ENCODE results near the gene MECP2.
A peak's percentile ranks its signal among the peaks of the same experiment; 100 is the strongest.

The MECP2 gene

DNA sequence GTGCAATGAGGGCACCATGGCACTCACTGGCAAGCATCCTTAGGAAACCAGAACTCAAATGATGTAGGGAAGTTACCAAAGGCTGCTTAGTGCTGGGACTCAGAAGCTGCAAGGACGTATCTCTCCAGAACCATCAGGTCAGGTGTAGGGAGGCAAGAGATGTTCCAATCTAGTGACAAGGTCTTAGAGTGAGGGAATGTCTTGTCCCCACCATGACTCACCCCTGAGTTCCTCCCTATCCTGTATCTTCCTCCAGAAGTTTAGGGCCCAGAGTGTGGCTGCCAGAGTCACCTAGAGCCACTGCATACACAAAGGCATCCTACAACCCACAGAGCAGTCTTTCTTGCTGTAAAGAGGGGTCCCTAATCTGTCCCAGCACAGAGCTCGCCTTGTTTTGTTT lies 63.7 kb downstream of the MECP2 start:
- DNase-seq (ENCODE audit: low read depth), result no peak

DNA sequence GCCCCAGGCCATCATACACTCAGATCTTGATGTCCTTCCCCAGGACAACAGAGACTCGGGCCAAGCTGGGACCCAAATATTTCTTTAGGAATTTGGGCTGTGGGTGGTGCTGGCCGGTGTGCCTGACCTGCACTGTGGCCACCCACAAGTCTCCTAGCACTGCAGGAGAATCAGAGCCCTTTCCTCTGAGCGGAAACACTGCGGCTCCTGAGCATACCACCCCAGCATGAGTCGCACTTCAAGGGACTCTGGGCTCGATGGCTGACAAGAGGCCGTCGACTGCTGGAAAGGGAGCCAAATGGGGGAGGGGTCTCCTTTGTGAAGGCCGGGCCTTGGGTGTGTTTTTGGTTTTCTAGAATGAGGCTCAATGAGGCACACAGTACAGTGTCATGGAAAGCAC lies 64.9 kb downstream of the MECP2 start:
- DNase-seq (ENCODE audit: low read depth), result no peak

DNA sequence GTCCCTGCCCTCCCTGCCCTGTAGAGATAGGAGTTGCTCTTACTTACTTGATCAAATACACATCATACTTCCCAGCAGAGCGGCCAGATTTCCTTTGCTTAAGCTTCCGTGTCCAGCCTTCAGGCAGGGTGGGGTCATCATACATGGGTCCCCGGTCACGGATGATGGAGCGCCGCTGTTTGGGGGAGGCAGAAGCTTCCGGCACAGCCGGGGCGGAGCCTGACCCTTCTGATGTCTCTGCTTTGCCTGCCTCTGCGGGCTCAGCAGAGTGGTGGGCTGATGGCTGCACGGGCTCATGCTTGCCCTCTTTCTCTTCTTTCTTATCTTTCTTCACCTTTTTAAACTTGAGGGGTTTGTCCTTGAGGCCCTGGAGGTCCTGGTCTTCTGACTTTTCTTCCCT lies 65.4 kb downstream of the MECP2 start:
- DNase-seq (ENCODE audit: low read depth), result no peak

GRCh38 chrX:154030715-154031305 lies 66.7 kb downstream of the MECP2 start:
- DNase-seq (ENCODE audit: low read depth), result no peak

DNA sequence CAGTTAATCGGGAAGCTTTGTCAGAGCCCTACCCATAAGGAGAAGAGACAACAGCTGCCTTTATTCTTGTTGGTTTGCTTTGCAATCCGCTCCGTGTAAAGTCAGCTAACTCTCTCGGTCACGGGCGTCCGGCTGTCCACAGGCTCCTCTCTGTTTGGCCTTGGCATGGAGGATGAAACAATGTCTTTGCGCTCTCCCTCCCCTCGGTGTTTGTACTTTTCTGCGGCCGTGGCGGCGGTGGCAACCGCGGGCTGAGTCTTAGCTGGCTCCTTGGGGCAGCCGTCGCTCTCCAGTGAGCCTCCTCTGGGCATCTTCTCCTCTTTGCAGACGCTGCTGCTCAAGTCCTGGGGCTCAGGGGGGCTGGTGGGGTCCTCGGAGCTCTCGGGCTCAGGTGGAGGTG lies 67.3 kb downstream of the MECP2 start:
- no peak for DNase-seq (ENCODE audit: low read depth)

DNA sequence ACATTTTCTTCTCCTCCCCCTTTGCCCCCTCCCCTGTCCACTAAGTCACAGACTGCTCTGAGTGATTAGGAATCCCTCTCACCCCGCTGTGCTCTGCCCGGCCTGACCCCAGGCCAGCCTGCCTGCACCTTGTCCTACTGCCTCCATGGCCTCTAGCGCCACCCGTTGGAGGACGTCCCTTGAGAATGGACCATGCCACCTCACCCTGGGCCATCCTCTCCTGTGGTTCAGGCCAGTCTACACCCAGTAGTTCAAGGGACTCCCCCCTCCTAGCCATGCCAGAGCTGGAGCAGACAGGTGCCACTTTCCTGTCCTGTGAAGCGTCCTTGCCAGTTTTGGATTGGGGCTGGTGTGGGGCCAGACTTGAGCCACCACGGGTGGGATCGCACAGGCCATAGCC lies 68.1 kb downstream of the MECP2 start:
- DNase-seq (ENCODE audit: low read depth), result no peak

DNA sequence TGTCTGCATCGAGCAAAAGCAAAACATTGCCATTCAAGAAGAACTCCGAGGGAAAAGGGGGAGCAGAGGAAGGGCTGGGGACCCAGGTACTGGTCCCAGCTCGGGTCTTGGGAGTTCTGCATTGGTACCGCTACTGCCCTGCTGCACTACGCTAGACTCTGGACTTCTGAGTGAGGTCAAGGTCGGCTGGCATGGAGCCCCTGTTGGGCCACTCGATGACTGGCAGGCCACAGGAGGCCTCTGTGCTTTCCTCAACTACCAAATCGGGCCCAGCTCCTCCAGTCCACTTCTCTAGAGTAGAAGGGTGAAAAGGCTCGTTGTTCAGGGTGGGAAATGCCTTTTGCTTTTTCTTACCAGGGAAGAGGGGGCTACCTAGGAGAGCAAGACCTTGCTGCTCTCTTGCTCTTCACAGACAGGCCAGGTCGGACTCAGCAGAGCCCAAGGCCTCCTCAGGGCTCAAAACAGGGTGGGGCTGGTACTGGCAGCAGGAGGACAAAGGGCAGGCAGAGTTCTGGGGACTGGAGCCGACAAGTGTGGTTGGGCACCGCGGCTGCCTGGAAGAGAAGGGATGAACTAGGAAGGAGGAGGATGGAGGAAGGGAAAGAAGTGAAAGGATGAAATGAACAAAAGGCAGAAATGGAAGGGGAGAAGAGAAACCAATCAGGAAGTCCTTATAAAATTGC lies 68.9 kb downstream of the MECP2 start:
- DNase-seq (ENCODE audit: low read depth), result no peak

DNA sequence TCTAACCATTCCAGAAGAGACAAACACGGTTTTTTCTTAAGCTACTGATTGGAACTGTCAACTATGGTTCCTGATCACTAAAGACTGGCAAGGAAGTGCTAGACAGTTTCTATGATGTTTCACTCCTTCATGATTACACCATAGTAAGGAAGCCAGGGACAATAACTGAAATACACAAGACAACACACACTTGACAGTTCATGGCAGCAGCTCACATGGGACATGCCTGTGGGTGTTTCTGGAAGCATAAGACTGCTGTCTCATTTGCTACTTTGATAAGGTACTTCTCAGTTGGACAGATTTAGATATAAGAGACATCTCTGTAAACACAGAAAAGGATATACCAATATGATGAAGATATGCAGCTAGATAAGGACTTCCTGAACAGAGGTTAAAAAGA lies 69.5 kb downstream of the MECP2 start:
- DNase-seq (ENCODE audit: low read depth), result no peak

GRCh38 chrX:154027022-154027402 lies 70.5 kb downstream of the MECP2 start:
- DNase-seq (ENCODE audit: low read depth), result no peak

DNA sequence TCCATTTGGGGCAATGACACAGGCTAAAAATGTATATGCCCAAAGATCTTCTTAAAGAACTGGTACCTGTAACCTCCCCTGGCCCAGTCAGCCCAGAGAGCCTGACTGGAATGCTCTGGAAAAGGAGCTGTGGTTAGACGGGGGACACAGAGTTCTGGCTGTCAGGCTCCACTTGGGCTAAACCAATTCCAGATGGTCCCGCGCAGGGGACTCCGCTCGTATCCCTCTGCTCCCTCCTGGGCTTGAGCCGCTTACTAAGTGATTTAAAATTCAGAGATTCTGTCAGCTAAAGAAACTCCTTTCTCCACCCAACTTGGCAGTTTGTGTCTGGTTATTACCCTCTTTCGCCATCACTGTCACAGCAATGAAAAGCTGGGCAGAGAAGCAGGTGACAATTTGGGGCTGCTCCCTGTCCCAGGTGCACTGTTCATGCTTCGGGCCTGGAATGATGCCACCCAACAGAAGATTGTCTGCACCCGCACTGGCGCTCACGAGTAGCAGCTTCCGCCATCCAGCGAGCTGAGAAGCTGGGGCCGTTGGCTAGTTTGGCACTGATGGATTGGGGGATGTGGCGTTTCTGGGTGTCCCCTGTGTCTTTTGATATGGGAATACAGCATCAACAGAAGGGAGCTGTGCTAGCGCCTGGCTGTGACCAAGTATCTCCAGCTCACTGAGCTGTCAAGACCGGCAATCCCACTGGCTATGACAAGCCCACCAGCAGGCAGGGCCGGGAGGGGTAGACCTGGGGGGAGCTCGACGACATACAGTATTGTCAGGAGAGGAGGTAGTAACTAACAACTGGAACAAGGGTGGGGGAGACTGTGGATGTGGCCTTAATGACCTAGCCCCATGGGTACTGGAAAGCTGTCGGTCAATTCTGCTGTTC lies 71.1 kb downstream of the MECP2 start:
- DNase-seq (ENCODE audit: low read depth), result peak; percentile 52

- DNase-seq (ENCODE audit: low read depth), result peak; percentile 30
Observed at GRCh38 chrX:154025230-154025629, 72.3 kb downstream of the MECP2 start.

GRCh38 chrX:154024271-154024670 lies 73.2 kb downstream of the MECP2 start:
- DNase-seq (ENCODE audit: low read depth), result no peak

GRCh38 chrX:154023276-154024000 lies 74.1 kb downstream of the MECP2 start:
- no peak for DNase-seq (ENCODE audit: low read depth)

DNA sequence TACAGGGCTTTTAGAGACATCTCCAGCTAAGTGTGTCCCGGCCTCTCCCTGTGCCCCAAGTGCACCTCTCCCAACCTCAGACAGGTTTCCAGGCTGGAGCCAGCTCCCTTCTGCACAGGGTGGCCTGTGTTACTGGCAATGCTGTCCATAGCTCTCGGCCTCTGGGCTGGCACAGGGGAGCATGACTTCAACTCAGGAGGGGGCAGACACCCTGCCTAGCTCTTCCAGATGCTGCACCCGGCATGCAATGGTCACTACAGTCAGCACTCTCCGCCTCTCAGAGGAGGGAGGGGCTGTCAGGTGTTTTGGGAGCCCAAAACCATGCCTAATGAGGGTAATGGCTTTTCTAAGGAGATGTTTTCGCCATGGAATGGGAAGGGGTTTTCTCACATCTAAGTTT lies 75.4 kb downstream of the MECP2 start:
- DNase-seq (ENCODE audit: low read depth), result no peak

GRCh38 chrX:154021131-154021611 lies 76.3 kb downstream of the MECP2 start:
- DNase-seq (ENCODE audit: low read depth), result peak; percentile 78

DNA sequence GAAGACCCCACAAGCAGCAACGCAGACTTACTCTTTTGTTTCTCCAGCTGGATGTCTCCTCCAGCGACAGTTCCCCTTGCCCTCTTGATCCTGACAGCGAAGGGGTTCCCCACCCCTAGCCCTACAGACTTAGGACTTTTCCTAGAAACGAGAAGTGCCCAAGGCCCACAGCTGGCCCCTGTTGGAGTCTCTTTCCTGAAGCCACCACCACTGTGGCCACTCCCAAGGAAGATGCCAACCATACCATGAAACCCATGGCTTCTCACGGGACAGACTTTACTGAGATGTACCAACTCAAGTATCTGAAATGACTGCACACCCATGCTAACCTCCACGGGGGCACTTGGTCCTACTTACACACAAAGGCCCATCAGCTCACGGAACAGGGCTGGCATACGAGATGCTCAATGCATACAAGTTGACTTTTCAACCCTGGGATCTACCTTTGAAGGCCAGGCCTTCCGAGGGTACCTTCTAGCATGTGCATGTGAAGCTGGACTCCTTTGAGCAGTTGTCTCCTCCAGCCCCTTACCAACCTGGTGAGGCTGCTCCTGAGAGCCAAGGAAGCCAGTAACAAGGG lies 76.9 kb downstream of the MECP2 start:
- DNase-seq (ENCODE audit: low read depth), result peak; percentile 63

DNA sequence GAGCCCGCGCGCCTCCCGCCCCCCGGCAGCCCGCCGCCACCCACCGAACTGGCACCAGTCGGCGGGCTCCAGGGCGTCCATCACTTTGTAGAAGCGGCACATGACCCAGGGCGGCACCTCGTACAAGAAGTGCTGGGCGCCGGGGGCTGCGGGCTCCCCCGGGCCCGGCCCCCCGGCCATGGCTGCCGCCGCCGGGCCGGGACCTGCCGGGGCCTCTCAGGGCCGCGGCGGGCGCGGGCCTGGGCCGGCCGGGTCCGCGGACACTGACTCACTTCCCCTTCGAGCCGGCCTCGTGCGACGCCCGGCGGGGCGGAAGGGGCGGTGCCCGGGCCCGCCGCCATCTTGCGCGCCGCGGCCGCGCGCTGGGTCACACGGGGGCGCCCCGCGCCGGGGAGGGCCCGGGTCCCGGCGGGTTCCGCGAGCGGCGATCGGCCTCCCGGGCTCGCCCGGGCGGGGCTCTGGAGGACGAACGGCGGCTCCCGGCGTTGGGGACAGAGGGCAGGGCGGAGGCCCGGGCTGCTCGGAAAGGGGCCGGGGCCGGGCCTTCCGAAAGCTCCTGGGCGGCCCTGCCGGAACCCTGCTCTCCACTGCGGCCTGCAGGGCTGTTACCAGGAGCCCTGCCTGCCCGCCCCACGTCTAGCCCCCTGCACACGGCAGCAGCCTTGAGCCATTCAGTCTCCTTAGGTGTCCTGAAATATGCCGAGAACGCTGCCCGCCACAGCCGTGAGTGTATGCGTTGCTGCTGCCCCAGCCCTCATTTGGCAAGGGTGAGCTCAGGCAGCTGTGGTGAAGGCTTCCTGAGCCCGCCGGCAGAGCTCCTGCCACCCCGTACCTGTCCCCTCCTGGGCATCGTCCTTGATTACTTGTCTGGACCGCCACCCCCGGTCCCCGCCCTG lies 77.6 kb downstream of the MECP2 start, which contains the start of gene IRAK1:
Gene IRAK1 (minus strand): TSS at position 270 of the 896 bp plus-strand sequence. CDS start 90 bp downstream, at position 180.
- peak; percentile 66 for DNase-seq (ENCODE audit: low read depth)

DNA sequence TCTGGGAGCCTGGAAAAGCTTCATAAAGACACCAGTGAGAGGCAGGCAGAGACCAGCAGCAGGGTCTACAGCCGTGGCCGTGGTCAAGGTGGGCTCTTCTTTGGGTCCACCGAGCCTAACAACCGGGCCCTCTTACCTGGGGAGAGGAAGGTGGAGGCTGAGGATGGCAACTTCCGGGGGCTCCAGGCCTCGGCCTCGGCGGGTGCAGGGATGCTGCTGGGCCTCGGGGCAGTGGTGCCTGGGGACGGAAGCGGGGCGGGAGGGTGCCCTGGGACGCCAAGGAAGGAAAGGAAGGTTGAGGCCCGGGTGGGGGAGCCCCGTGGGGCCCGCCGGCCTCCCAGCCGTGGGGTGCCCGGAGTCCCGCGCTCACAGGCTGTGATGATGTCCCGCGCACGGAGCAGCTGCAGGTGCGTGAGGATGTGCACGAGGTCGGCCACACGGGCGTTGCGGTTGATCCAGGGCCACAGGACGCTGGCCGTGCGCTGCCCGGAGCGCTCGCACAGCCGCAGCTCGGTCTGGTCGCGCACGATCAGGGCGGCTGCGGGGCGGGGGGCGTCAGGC lies 78.4 kb downstream of the MECP2 start:
- no peak for DNase-seq (ENCODE audit: low read depth)

DNA sequence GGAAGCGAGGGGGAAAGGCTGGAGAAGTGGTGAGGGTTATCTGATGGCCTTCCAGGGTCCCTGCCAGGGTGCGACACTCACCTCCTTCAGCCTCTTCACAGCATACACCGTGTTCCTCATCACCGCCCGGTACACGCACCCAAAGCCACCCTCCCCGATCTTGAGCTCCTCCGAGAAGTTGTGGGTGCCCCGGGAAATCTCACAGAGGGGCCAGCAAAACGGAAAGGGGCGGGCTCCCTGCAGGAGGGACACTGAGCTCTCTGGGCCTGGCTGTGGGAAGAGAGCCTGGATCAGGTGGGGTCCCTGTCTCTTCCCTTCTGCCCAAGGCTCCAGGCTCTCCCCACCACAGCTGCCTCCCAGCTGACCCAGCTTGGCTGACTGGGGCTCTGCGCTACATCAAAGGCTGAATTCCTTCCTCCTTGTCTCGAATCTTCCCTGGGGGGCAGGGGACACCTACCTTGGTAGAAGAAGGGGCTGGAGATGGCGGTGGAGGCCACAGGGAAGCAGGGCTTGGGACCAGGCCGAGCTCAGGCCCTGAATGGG lies 78.9 kb downstream of the MECP2 start:
- DNase-seq (ENCODE audit: low read depth), result no peak
